Measurements from ENCODE around the gene NOS1AP. TPM values are rescaled to one million over a fixed set of nuclear protein-coding genes. Genes with fewer than 3 reads are reported as not detected.

NOS1AP gene
- total and polyA plus RNA-seq, 9 donors = 0.50 to 4.4 (median 1.5) TPM

GRCh38 chr1:162128693-162129356, 59.3 kb downstream of the NOS1AP start:
- H3K36me3 ChIP-seq = no peaks in the 10 kb centered on the region
- DNase-seq = no peak
- H3K27me3 ChIP-seq = no peaks in the 10 kb centered on the region
- TF ChIP-seq EP300 (IDR thresholded peaks at IDR 0.05) (no peak), CTCF (IDR thresholded peaks at IDR 0.05) (no peak), POLR2A (IDR thresholded peaks at IDR 0.05) (no peak)
- H3K4me3 ChIP-seq = no peak overlapping the region
- 86 to 93% (median 89%) methylated on average over 6 of the region's 6 CpGs for WGBS, 3 donors
- H3K27ac ChIP-seq = no peak overlapping the region
- intact Hi-C loops (cut with DNase I) = no loop called here
- H3K9me3 ChIP-seq = no peaks in the 10 kb centered on the region
- no peaks in the 10 kb centered on the region for H3K4me1 ChIP-seq (ENCODE audit: insufficient read depth)

- no peak for TF ChIP-seq CTCF (IDR thresholded peaks at IDR 0.05)
- TF ChIP-seq EP300 (IDR thresholded peaks at IDR 0.05) = no peak
- TF ChIP-seq POLR2A (IDR thresholded peaks at IDR 0.05) = no peak
- no peak for DNase-seq
- Histone ChIP-seq H3K9me3 (no peaks in the 10 kb centered on the region), H3K4me3 (no peak overlapping the region), H3K27ac (no peak overlapping the region), H3K27me3 (no peaks in the 10 kb centered on the region), H3K4me1 (ENCODE audit: insufficient read depth) (no peaks in the 10 kb centered on the region), H3K36me3 (no peaks in the 10 kb centered on the region)
- intact Hi-C loops (cut with DNase I) = no loop called here
- WGBS, 3 donors = 77 to 93% (median 92%) methylated on average over 2 of the region's 2 CpGs
Measured at GRCh38 chr1:162130308-162130707, 60.8 kb downstream of the NOS1AP start.

GRCh38 chr1:162131400-162132321, 62.2 kb downstream of the NOS1AP start:
- intact Hi-C loops (cut with DNase I) = no loop called here
- no peaks in the 10 kb centered on the region for H3K9me3 ChIP-seq
- H3K4me1 ChIP-seq (ENCODE audit: insufficient read depth) = no peaks in the 10 kb centered on the region
- 59 to 92% (median 83%) methylated on average over 4 of the region's 4 CpGs for WGBS, 3 donors
- H3K36me3 ChIP-seq = no peaks in the 10 kb centered on the region
- DNase-seq = no peak
- no peak for TF ChIP-seq POLR2A (IDR thresholded peaks at IDR 0.05)
- TF ChIP-seq CTCF (IDR thresholded peaks at IDR 0.05) = no peak
- H3K27me3 ChIP-seq = no peaks in the 10 kb centered on the region
- no peak overlapping the region for H3K27ac ChIP-seq
- no peak overlapping the region for H3K4me3 ChIP-seq

- no peak for DNase-seq
- TF ChIP-seq EP300 (IDR thresholded peaks at IDR 0.05) (no peak), POLR2A (IDR thresholded peaks at IDR 0.05) (no peak), CTCF (IDR thresholded peaks at IDR 0.05) (no peak)
- H3K9me3 ChIP-seq = no peaks in the 10 kb centered on the region
- no peak overlapping the region for H3K4me3 ChIP-seq
- H3K4me1 ChIP-seq (ENCODE audit: insufficient read depth) = no peaks in the 10 kb centered on the region
- H3K27me3 ChIP-seq = no peaks in the 10 kb centered on the region
- no peak overlapping the region for H3K27ac ChIP-seq
- 1 to 6% (median 2%) methylated on average over 2 of the region's 2 CpGs for WGBS, 3 donors
- no peaks in the 10 kb centered on the region for H3K36me3 ChIP-seq
- intact Hi-C loops (cut with DNase I) = no loop called here
Measured at GRCh38 chr1:162133566-162133965, 64.1 kb downstream of the NOS1AP start.

All from ovary (tissue), 9 donors.